Stimulated activated CD4-positive, alpha-beta T cell treated with anti-CD3 and anti-CD28 coated beads, Interleukin-4, amount 100 ng/mL, for 48 hours (primary cell): ENCODE data around the gene NFIX.

Experiments
- DNase-seq, 2 donors: peaks; one replicate each; pipeline ENCODE4 v3.0.0-alpha.2; 2020; ENCODE audit warnings: low read depth in 2 of 2

The NFIX gene

DNA sequence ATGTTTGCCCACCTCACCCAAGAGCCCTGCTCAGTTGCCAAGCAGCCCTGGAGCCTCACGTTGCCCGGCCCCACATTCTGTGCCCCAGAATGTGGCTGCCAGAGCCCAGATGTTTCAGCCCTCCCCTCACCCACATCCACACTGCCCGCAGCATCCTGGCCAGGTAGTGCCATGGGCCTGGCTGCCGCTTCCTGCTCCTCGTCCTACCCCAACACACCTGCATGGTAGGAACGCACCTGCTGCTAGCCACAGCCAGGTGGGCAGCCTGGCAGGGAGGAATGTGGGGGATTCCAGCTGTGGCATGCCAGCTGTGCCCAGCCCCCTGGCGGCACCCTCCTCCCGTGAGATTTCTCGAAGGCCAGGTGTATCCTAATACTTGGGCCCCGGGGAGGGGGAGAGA is 7.5 kb upstream of the NFIX start:
- no peak for DNase-seq

DNA sequence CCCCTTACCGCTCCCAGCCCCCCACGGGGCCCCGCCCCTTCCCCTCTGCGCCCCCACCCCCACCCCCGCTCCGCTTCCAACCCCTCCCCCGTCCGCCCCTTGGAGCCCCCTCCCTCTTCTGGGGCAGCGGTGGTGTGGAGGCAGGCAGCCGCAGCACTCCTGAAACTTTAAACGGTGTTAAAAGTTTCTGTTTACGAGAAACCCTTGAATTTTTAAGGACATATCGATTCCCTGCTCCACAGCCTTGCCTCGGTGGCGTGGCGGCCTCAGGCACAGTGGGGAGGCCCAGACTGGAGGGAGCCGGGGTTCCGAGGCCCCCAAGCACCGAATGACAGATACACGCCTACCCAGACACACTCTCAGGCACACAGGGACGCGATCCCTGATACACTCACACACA is 4.8 kb upstream of the NFIX start:
- no peak for DNase-seq

GRCh38 chr19:12990853-12991252 is 4.4 kb upstream of the NFIX start:
- DNase-seq, result no peak

DNA sequence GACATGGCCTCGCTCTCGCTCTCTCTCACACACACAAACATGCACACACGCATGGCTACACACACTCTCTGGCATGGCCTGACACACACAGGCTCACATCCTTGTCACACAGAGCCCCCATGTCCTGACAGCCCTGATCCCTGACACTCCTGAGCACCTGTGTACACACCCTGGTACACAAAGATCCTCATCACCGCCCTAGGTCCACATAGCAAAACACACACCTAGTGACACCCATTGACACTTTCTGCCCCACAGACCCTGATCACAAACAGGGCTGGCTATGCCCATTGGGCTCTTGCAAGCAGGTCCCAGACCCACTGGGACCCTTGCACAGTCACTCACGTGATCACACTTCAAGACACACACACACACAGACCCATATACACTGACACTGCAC is 4.0 kb upstream of the NFIX start:
- no peak for DNase-seq

GRCh38 chr19:12992729-12993128 is 2.5 kb upstream of the NFIX start:
- DNase-seq, result no peak

DNA sequence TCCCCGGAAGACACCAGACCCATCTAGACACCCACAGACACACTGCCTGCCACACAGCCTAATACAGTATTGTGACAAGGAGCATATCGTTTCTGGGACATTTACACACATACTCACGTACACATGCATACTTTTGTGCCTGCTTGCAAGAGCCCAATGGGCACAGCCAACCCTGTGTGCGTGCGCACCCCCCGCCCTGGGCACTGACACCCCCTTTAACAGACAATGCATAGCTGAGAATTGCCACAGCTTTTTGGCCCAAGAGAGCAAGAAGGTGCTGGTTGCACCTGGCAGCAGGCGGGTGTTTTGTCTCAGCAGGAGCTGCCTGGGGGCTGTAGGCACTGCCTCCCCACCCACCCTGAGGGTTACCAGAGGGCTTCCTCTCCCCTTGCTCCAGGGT is 1.7 kb upstream of the NFIX start:
- no peak for DNase-seq

- DNase-seq, result no peak
Measured at GRCh38 chr19:12995596-12996405, 526 bp downstream of the NFIX start.

GRCh38 chr19:12996406-12997094 is 1.3 kb downstream of the NFIX start:
- DNase-seq, result no peak

- DNase-seq, result no peak
Measured at GRCh38 chr19:12997179-12997966, 2.1 kb downstream of the NFIX start.

- DNase-seq, result no peak
Measured at GRCh38 chr19:12997967-12998940, 3.0 kb downstream of the NFIX start.

- DNase-seq, result no peak
Measured at GRCh38 chr19:13001166-13001501, 5.9 kb downstream of the NFIX start.

- DNase-seq, result no peak
Measured at GRCh38 chr19:13001502-13002165, 6.4 kb downstream of the NFIX start.

DNA sequence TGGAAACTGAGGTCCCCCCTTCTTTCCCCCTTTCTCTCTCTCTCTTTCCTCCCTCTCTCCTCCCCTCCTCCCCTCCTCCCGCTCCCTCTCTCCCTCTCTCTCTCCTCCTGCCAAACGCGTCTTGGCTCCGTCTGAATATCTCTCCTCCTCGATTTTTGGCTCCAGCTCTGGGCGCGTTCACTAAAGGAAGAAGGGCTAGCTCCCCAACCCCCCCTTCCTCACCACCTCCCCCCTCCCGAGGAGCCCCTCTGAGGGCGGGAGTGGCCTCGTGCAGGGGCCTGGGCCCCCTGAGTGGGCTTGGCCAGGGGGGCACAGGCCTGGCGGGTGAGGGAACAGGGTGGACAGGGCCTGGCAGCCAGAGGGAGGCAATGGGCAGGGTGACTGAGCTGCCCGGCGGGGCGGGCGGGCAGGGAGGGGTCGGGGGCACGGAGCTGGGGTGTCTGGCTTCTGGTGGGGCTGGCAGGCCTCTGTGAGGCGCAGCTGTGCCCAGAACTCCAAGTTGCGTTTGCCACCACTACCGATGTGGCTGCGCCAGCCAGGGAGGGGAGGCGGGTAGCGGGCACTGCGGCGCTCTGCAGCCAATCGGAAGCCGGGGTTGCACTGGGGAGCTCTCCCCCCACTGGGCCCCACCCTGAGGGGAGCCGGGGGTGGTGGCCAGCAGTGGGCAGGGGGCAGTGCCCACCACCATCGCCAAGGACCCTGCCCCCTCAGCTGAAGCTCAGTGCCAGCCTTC is 7.1 kb downstream of the NFIX start:
- DNase-seq, result no peak

- no peak for DNase-seq
Measured at GRCh38 chr19:13003081-13003480, 7.8 kb downstream of the NFIX start.

GRCh38 chr19:13004273-13004672 is 9.0 kb downstream of the NFIX start:
- no peak for DNase-seq

DNA sequence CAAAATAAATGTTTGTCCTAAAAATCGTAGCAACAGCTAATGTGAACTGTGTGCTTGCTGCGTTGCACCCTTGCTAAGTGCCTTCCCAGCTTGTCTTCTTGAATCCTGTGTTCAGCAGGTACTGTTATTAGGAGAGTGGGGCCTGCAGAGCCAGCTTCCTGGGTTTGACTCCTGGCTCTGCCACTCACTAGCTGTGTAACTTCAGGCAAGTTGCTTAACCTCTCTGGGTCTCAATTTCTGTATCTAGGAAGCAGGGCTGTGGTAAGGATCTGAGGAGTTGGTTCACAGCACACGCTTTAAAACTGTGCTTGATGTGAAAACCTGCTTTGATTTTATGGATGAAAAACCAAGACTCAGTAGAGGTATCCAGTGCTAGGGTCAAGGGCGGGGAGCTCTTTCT is 10.0 kb downstream of the NFIX start:
- DNase-seq, result no peak

DNA sequence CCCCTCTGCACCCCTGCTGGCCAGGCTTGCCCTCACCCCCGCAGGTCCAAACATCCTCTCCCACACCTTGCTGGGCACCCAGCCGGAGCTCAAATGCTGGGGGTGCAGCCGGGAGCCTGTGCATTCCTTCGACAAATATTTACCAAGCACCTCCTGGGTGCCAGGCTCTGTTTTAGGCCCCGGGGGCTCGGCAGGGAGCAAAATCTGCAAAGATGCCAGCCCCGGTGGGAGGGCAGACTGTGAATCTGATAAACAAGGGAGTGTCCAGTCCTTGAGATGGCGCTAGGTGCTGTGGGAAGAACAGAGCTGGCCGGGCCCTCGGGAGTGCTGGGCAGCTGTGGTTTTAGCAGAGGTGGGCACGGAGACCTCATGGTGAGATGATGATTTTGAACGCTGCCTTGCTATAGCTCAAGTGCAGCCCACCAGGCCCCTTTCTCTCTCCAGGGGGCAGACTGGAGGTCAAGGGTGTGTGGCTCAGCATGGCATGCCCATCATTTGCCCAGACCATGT is 10.6 kb downstream of the NFIX start:
- DNase-seq, result no peak

DNA sequence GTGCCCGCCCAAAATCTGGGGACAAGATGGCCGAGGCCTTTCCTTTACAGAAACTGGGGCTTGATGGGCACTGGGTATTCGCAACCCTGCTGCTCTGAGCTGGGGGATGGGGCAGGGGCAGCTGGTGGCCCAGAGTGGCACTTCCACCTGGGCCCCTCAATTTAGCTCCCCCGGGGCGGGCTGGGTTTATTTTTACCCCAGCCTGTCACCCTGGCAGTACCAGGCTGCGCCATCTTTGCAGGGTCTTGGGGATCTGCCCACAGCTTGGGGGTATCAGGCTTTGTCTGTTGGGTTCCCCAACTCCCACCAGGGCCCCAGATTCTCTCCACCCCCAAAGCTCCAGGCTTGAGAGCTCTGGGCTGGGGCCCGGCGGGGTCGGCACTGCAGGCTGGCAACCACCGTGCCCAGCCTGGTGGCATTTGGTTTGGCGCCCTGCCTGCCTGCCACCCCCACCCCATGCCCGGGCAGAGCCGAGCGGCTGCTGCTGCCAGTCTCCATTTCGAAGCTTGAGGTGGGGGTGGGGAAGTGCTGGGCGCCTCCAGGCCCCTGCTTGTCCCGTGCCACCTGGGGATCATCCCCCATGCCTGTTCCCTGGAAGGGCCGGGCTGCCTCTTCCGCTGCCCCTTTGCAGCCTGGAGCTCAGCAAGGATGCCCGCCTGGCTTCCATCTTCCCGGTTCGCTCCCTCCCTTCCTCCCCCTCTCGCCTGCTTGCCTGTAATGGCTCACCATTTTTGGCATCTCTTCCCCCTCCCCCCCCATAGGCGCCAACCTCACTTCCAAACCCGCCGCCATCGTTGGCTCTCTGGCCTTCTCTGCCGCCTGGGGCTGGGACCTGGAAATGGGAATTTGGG is 11.4 kb downstream of the NFIX start:
- DNase-seq, result no peak
